GM20431 (cell line): ENCODE measurements around the gene SBNO2.

ENCODE experiments used
- in situ Hi-C: fragments of 300-500 bp; cut with MseI, MboI; formaldehyde crosslinking; loops from one replicate; pipeline ENCODE4 v1.15.0; 2020; ENCODE audit warnings: low sequenced_read_pairs; ENCODE audit not compliant: unreplicated experiment

Gene SBNO2

GRCh38 chr19:1156830-1157615 is 17.0 kb downstream of the SBNO2 start:
- in situ Hi-C loops = no loop called here

- in situ Hi-C loops = no loop called here
Observed at GRCh38 chr19:1156305-1156801, 17.7 kb downstream of the SBNO2 start.

GRCh38 chr19:1155352-1156304 is 18.4 kb downstream of the SBNO2 start:
- in situ Hi-C loops = no loop called here

DNA sequence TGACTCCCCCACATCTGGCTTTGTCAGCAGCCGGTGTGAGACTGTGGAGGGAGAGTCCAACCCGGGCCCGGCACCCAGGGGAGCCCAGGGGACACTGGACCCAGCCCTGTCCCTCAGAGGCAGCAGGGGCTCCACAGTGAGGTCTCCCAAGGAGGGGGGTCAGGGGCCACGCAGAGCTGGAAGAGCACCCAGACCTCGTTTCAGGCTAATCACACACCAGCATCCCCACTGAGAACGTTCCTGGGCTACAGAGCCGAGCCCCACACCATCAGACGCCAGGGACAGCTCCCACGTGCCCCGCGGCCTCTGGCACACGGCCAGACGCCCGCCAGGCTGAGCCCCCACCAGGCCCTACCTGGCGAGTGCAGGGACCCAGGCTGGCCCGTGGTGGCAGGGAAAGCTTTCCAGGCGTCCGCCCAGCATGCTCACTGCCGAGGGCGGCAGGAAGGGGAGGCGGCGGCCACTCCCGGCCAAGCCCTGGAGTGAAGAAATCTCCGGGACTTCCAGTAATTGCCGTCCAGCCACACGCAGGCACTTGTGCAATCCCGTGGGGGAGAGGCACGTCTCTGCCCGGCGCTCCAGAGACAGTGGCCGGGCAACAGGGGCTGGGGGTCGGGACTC is 19.2 kb downstream of the SBNO2 start:
- in situ Hi-C loops = no loop called here

GRCh38 chr19:1153891-1154730 is 20.0 kb downstream of the SBNO2 start:
- in situ Hi-C loops = no loop called here

GRCh38 chr19:1151917-1152587 is 22.0 kb downstream of the SBNO2 start:
- in situ Hi-C loops = no loop called here

GRCh38 chr19:1151037-1151724 is 22.9 kb downstream of the SBNO2 start:
- in situ Hi-C loops = no loop called here

- in situ Hi-C loops = no loop called here
Observed at GRCh38 chr19:1150333-1151036, 23.6 kb downstream of the SBNO2 start.

DNA sequence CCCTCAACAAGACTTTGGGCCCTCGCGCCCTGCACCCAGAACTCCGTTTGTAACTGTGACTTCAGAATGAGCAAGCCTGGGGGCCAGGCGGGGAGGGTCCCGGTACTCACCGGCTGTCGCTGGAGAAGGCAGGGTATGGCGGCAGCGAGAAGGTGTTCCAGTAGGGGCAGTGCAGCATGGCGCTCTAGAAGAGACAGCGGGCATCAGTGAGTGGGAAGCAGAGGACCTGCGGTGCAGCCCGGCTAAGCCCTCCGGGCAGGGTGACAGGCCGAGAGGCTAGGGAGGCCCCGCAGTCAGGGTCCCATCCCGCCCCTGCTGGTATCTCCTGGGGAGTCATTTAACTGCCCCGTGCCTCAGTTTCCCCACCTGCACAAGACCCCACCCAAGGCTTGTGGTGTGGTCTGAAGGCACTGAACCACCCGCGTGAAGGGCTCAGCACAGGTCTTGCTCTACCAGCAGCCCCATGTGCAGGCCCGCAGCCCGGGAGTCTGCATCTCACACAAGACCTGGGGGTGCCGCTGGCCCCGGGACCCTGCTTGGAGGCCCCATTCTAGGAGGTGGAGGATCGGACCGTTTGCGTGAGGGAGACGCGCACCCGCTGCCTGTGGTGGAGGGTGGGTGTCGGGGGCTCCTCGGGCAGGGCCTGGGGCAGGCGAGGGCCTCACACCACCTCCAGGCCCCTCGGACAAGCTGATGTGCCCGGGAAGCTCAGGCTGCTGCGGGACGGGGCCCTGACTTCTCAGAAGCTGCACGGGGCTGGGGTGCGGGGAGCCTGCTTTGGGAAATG is 24.6 kb downstream of the SBNO2 start:
- in situ Hi-C loops = no loop called here

GRCh38 chr19:1147934-1148549 is 26.0 kb downstream of the SBNO2 start:
- in situ Hi-C loops = no loop called here

GRCh38 chr19:1146858-1147780 is 26.9 kb downstream of the SBNO2 start:
- in situ Hi-C loops = no loop called here

- in situ Hi-C loops = no loop called here
Observed at GRCh38 chr19:1146412-1146699, 27.7 kb downstream of the SBNO2 start.

GRCh38 chr19:1145635-1146411 is 28.2 kb downstream of the SBNO2 start:
- in situ Hi-C loops = no loop called here

GRCh38 chr19:1144741-1145140 is 29.3 kb downstream of the SBNO2 start:
- in situ Hi-C loops = no loop called here

DNA sequence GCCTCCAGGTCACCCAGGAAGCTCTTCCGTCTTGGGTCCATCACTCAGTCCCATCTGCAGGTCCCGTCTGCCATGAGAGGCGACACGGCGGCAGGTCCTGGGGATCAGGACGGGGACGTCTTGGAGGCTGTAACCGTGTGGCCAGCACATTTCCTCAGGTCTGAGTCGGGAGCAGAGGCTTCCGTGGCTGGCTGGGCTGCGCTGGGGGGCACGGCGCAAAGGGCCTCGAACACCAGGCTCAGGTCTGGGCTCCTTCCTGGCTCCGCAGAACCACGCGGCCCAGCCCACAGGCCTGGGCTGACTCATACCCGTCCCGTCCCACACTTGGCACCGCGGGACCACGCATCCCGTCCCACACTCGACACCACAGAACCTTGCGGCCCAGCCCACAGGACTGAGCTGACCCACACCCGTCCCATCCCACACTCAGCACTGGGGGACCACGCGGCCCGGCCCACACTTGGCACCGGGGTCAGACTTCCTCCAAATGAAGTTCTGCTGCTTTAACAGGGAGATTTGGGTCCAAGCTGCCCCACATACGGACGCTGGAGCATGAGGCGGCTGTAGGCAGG is 30.2 kb downstream of the SBNO2 start:
- in situ Hi-C loops = no loop called here
